Right atrium auricular region (tissue), 2 donors: ENCODE results near the gene ZMYND19. TPM values are rescaled to one million over a fixed set of nuclear protein-coding genes. Genes with fewer than 3 reads are reported as not detected.
A peak's percentile ranks its signal among the peaks of the same experiment; 100 is the strongest.
"Not testable (repeated sequence)": the region's sequence is repeated elsewhere in the genome, so short reads cannot be mapped to it uniquely, and the experiment has no call there.

Experiments used
- DNase-seq: peaks from one replicate; pipeline ENCODE4 v3.0.0-alpha.2; 2019; ENCODE audit warnings: low spot score
- H3K27ac ChIP-seq, 2 donors: fragments of 200-600 bp; sonication (generic); 1 replicate in 1 of 2; 2 replicates in 1 of 2; pipeline ENCODE4 v1.5.1; 2016 to 2019
- H3K27me3 ChIP-seq, 2 donors: fragments of 200-600 bp; sonication (generic); one replicate each; pipeline versions ENCODE4 v1.5.1 to v1.6.0; 2017 to 2019
- H3K36me3 ChIP-seq: fragments of 200-600 bp; sonication (generic); one replicate; pipeline ENCODE4 v1.5.1; 2016
- H3K4me1 ChIP-seq, 2 donors: fragments of 200-600 bp; sonication (generic); one replicate each; pipeline versions ENCODE4 v1.5.1 to v1.6.0; 2017 to 2019
- H3K4me3 ChIP-seq, 2 donors: fragments of 200-600 bp; sonication (generic); 1 replicate in 1 of 2; 2 replicates in 1 of 2; pipeline ENCODE4 v1.5.1; 2017 to 2019; ENCODE audit warnings: mild to moderate bottlenecking in 1 of 2, moderate library complexity in 1 of 2
- H3K9me3 ChIP-seq, 2 donors: fragments of 200-600 bp; sonication (generic); one replicate each; pipeline ENCODE4 v1.5.1; 2019
- total RNA-seq, 2 donors: library from RNA; depleted of rRNA; stranded (reverse); fragments of >200 nt; gene quantifications; one replicate each; pipeline ENCODE4 v1.1.0, GENCODE V29; 2016
- TF ChIP-seq, protein P1 (sequence below), 2 donors: fragments of 200-600 bp; sonication (generic); IDR thresholded peaks; one replicate each; pipeline ENCODE4 v1.5.1; 2019; ENCODE audit warnings: antibody characterized with exemption in 2 of 2

ZMYND19 gene
- total RNA-seq, 2 donors from 2014 or later = 5.0 to 6.4 TPM

- TF ChIP-seq, protein P1, sequence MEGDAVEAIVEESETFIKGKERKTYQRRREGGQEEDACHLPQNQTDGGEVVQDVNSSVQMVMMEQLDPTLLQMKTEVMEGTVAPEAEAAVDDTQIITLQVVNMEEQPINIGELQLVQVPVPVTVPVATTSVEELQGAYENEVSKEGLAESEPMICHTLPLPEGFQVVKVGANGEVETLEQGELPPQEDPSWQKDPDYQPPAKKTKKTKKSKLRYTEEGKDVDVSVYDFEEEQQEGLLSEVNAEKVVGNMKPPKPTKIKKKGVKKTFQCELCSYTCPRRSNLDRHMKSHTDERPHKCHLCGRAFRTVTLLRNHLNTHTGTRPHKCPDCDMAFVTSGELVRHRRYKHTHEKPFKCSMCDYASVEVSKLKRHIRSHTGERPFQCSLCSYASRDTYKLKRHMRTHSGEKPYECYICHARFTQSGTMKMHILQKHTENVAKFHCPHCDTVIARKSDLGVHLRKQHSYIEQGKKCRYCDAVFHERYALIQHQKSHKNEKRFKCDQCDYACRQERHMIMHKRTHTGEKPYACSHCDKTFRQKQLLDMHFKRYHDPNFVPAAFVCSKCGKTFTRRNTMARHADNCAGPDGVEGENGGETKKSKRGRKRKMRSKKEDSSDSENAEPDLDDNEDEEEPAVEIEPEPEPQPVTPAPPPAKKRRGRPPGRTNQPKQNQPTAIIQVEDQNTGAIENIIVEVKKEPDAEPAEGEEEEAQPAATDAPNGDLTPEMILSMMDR (IDR thresholded peaks at IDR 0.05) = no peak
- no peak for DNase-seq
- no peaks in the 10 kb centered on the region for H3K9me3 ChIP-seq
- peak overlapping the region; percentile 85 to 95 for H3K4me3 ChIP-seq
- peaks cover 22% of the 10 kb centered on the region for H3K36me3 ChIP-seq
- H3K4me1 ChIP-seq = peaks cover 0 to 33% of the 10 kb centered on the region in 2 donors
- peak overlapping the region; percentile 89 to 90 for H3K27ac ChIP-seq
- H3K27me3 ChIP-seq = no peaks in the 10 kb centered on the region
Observed at GRCh38 chr9:137552022-137552768, 38.1 kb downstream of the ZMYND19 start.

GRCh38 chr9:137551264-137552021 is 38.9 kb downstream of the ZMYND19 start, which contains the start of gene MRPL41:
Gene MRPL41, plus strand, starts transcription at chr9:137551879. Its CDS starts 203 bp downstream, at chr9:137552082.
- Histone ChIP-seq H3K4me3 (peak within 1 kb of the TSS; percentile 85 to 95), H3K9me3 (no peaks in the 10 kb centered on the region), H3K36me3 (peaks cover 15% of the 10 kb centered on the region), H3K4me1 (peaks cover 0 to 32% of the 10 kb centered on the region in 2 donors), H3K27ac (peak within 1 kb of the TSS; percentile 91 to 95), H3K27me3 (no peaks in the 10 kb centered on the region)
- TF ChIP-seq, protein P1 (IDR thresholded peaks at IDR 0.05) = peak in 1 of 2 donors; percentile 55
- peak; percentile 85 for DNase-seq

DNA sequence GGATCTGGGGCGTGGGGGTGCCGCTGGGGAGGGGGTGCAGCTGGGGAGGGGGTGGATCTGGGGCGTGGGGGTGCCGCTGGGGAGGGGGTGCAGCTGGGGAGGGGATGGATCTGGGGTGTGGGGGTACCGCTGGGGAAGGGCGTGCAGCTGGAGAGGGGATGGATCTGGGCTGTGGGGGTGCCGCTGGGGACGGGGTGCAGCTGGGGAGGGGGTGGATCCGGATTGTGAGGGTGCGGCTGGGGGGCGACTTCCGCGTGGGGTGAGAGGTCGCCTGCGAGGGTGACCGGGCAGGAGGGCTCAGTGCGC is 39.4 kb downstream of the ZMYND19 start:
- peaks cover 10% of the 10 kb centered on the region for H3K36me3 ChIP-seq
- not testable (repeated sequence) for H3K27me3 ChIP-seq, DNase-seq, H3K9me3 ChIP-seq
- H3K4me3 ChIP-seq = peak overlapping the region; percentile 85 to 95
- H3K27ac ChIP-seq = peak overlapping the region; percentile 91 to 95
- peaks cover 0 to 28% of the 10 kb centered on the region in 2 donors for H3K4me1 ChIP-seq

DNA sequence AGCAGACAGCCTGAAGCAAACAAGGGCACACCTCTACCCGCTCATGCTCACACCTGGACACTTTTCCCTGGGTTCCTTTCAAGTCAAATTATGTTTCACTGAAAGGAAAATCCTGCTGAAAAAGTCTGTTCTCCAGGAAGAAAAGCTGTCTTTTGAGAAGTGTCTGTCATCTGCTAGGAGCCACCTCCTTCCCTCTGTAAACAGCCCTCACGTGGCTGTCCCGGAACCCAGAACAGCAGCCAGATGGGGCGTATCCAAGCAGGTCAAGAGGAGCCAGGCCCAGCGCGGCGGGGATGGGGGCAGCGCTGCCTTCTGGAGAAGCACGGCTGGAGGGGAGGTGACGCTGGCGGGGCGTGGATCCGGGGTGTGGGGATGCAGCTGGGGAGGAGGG is 40.1 kb downstream of the ZMYND19 start, which contains the start of gene PNPLA7:
PNPLA7 (minus strand) TSS at position 172 of the 391 bp plus-strand sequence. CDS start 205 bp downstream, outside the sequence.
- Histone ChIP-seq H3K27ac (peak within 1 kb of the TSS; percentile 91 to 95), H3K4me1 (peaks cover 0 to 28% of the 10 kb centered on the region in 2 donors), H3K9me3 (no peaks in the 10 kb centered on the region), H3K4me3 (peak within 1 kb of the TSS; percentile 85 to 95), H3K27me3 (no peaks in the 10 kb centered on the region), H3K36me3 (peaks cover 3% of the 10 kb centered on the region)
- DNase-seq = peak; percentile 89
- TF ChIP-seq, protein P1 (IDR thresholded peaks at IDR 0.05) = no peak

- Histone ChIP-seq H3K4me1 (peaks cover 0 to 27% of the 10 kb centered on the region in 2 donors), H3K4me3 (no peak overlapping the region), H3K27ac (peak overlapping the region; percentile 36 to 95), H3K27me3 (no peaks in the 10 kb centered on the region), H3K9me3 (no peaks in the 10 kb centered on the region), H3K36me3 (no peaks in the 10 kb centered on the region)
- DNase-seq = peak; percentile 60
- TF ChIP-seq, protein P1 (IDR thresholded peaks at IDR 0.05) = no peak
Observed at GRCh38 chr9:137547687-137548543, 42.4 kb downstream of the ZMYND19 start.
